IPS-18c (cell line): ENCODE data around the gene PRR36.
"Not testable (repeated sequence)": the region's sequence is repeated elsewhere in the genome, so short reads cannot be mapped to it uniquely, and the experiment has no call there.

Experiments
- H3K4me3 ChIP-seq: 2 replicates; pipeline ENCODE4 v1.7.0; 2013; ENCODE audit warnings: low read depth, mild to moderate bottlenecking, low read length, moderate library complexity; ENCODE audit not compliant: insufficient read depth
- H3K9me3 ChIP-seq: one replicate; pipeline ENCODE4 v1.6.1; 2013; ENCODE audit warnings: mild to moderate bottlenecking, low read length, moderate library complexity; ENCODE audit not compliant: control insufficient read depth, insufficient read depth

PRR36 gene

GRCh38 chr19:7868671-7869452 is 5.3 kb downstream of the PRR36 start:
- peak overlapping the region; percentile 58 for H3K4me3 ChIP-seq
- H3K9me3 ChIP-seq = no peaks in the 10 kb centered on the region

GRCh38 chr19:7868326-7868670 is 5.9 kb downstream of the PRR36 start:
- Histone ChIP-seq H3K9me3 (peaks cover 2% of the 10 kb centered on the region), H3K4me3 (peak overlapping the region; percentile 58; the same call in 1 of the 2 replicates)

GRCh38 chr19:7867092-7867844 is 6.9 kb downstream of the PRR36 start:
- Histone ChIP-seq H3K4me3 (no peak overlapping the region), H3K9me3 (peaks cover 2% of the 10 kb centered on the region)

- Histone ChIP-seq H3K4me3 (no peak overlapping the region), H3K9me3 (peaks cover 2% of the 10 kb centered on the region)
Observed at GRCh38 chr19:7866399-7867091, 7.6 kb downstream of the PRR36 start.

- Histone ChIP-seq H3K4me3 (no peak overlapping the region), H3K9me3 (peaks cover 2% of the 10 kb centered on the region)
Observed at GRCh38 chr19:7865262-7865911, 8.8 kb downstream of the PRR36 start.

GRCh38 chr19:7864690-7865074 is 9.5 kb downstream of the PRR36 start:
- Histone ChIP-seq H3K4me3 (no peak overlapping the region), H3K9me3 (peaks cover 2% of the 10 kb centered on the region)

- H3K9me3 ChIP-seq = peaks cover 2% of the 10 kb centered on the region
- no peak overlapping the region for H3K4me3 ChIP-seq
Observed at GRCh38 chr19:7863971-7864689, 10.1 kb downstream of the PRR36 start.

GRCh38 chr19:7863157-7863970 is 10.8 kb downstream of the PRR36 start:
- H3K9me3 ChIP-seq = peaks cover 2% of the 10 kb centered on the region
- H3K4me3 ChIP-seq = peak overlapping the region; percentile 49

- peak overlapping the region; percentile 50 for H3K4me3 ChIP-seq
- peaks cover 2% of the 10 kb centered on the region for H3K9me3 ChIP-seq
Observed at GRCh38 chr19:7862413-7862951, 11.7 kb downstream of the PRR36 start.

- Histone ChIP-seq H3K4me3 (peak overlapping the region; percentile 50), H3K9me3 (peaks cover 2% of the 10 kb centered on the region)
Observed at GRCh38 chr19:7861619-7862412, 12.4 kb downstream of the PRR36 start.

- Histone ChIP-seq H3K9me3 (peaks cover 2% of the 10 kb centered on the region), H3K4me3 (no peak overlapping the region)
Observed at GRCh38 chr19:7860714-7861618, 13.2 kb downstream of the PRR36 start.

- peaks cover 2% of the 10 kb centered on the region for H3K9me3 ChIP-seq
- no peak overlapping the region for H3K4me3 ChIP-seq
Observed at GRCh38 chr19:7859831-7860713, 14.1 kb downstream of the PRR36 start.

GRCh38 chr19:7859087-7859486 is 15.1 kb downstream of the PRR36 start:
- not testable (repeated sequence) for H3K4me3 ChIP-seq, H3K9me3 ChIP-seq
